DND-41 (cell line): Measurements from ENCODE around the gene FOSL1.

Source experiments
- EZH2 ChIP-seq: IDR thresholded peaks from 3 replicates; pipeline ENCODE4 v1.6.1; 2012; ENCODE audit warnings: borderline replicate concordance, low read depth, mild to moderate bottlenecking, moderate library complexity, low read length, inconsistent platforms; ENCODE audit not compliant: severe bottlenecking
- TF ChIP-seq, protein P1 (sequence below): IDR thresholded peaks from 2 replicates; pipeline ENCODE4 v1.5.1; 2012; ENCODE audit warnings: borderline replicate concordance, low read length, moderate library complexity, mild to moderate bottlenecking; ENCODE audit not compliant: poor library complexity, severe bottlenecking; ENCODE audit errors: extremely low read depth

- TF ChIP-seq, protein P1, sequence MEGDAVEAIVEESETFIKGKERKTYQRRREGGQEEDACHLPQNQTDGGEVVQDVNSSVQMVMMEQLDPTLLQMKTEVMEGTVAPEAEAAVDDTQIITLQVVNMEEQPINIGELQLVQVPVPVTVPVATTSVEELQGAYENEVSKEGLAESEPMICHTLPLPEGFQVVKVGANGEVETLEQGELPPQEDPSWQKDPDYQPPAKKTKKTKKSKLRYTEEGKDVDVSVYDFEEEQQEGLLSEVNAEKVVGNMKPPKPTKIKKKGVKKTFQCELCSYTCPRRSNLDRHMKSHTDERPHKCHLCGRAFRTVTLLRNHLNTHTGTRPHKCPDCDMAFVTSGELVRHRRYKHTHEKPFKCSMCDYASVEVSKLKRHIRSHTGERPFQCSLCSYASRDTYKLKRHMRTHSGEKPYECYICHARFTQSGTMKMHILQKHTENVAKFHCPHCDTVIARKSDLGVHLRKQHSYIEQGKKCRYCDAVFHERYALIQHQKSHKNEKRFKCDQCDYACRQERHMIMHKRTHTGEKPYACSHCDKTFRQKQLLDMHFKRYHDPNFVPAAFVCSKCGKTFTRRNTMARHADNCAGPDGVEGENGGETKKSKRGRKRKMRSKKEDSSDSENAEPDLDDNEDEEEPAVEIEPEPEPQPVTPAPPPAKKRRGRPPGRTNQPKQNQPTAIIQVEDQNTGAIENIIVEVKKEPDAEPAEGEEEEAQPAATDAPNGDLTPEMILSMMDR, result no peak
- TF ChIP-seq EZH2, result no peak
These were observed 9.6 kb downstream of the FOSL1 start, which contains the start of gene CCDC85B for GRCh38 chr11:65890324-65891218.
